ENCODE measurements around the gene YAP1.

Gene YAP1

GRCh38 chr11:102139081-102139498 lies 28.8 kb downstream of the YAP1 start:
- Mint-ChIP-seq H3K27ac (no peak overlapping the region), H3K4me1 (no peaks in the 10 kb centered on the region), H3K9me3 (no peaks in the 10 kb centered on the region), H3K27me3 (peaks cover 5% of the 10 kb centered on the region), H3K4me3 (no peak overlapping the region)
- no peak for ATAC-seq
- no peak for DNase-seq

DNA sequence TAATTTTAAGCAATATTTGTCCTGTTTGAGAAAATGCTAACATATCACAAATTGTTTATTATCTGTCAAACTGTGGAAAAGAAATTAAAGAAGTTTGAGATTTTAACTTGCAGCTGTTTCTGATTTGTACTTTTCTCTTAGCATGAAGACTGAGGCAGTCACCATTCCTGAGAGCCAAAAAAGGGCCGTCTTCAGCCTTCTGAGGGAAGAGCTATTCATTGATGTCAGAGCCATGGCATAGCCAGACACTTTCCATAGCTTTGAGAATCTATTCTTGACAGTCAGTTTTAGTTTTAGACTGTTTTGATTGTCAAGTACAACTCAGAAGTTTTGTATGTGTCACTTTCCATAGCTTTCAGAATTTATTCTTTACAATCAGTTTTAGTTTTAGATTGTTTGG lies 32.1 kb downstream of the YAP1 start:
- H3K4me3 Mint-ChIP-seq, result no peak overlapping the region
- H3K4me1 Mint-ChIP-seq, result no peaks in the 10 kb centered on the region
- no peaks in the 10 kb centered on the region for H3K9me3 Mint-ChIP-seq
- peaks cover 23% of the 10 kb centered on the region for H3K27me3 Mint-ChIP-seq
- no peak for DNase-seq
- ATAC-seq, result no peak
- no peak overlapping the region for H3K27ac Mint-ChIP-seq

- Mint-ChIP-seq H3K4me1 (no peaks in the 10 kb centered on the region), H3K27ac (no peak overlapping the region), H3K9me3 (no peaks in the 10 kb centered on the region), H3K27me3 (peaks cover 23% of the 10 kb centered on the region), H3K4me3 (no peak overlapping the region)
- no peak for ATAC-seq
- no peak for DNase-seq
These were observed 33.6 kb downstream of the YAP1 start for GRCh38 chr11:102143867-102144266.

DNA sequence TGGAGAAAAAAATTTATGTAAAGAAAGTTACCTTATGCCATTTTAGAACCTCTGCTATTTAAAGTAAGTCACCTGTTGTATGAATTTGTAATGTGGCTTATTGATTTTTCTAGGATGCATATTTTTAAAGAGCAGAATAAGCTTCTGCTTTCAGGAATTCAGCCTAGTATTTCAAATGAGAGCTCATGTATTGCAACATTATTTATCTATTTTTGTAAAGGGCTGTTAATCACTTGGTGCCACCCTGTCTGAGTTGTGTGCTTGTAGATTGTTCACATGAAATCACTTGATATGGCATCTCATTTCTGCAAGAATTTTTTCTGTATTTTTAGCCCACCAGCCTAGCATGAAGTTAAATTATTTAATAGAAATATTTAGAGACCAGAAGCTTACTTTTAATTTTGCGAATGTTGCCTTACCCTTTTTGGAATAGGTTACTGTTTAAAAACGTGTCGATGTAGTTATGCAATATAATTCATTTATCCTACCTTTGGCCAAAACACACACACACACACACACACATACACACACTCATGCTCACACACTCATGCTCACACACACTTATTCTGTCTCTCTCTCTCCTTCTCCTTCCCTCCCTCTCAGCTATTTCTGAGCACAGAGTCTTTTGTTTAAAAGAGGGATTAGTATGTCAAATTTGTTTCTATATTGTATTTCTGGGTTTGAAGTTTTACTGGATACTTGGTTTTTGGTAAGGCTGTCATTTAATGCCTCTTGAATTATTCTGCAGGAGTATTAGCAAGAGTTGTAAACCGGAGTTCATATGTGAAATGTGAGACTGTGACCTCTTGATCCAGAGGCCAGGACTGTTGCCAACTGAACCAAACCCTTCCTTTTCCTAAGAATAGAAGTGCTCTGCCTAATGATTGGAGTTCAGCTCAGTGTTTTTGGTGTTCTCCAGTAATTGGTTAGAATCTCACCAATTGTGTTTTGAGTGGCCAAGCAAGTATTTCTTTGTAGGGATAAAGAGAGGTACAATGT lies 34.4 kb downstream of the YAP1 start:
- peaks cover 23% of the 10 kb centered on the region for H3K27me3 Mint-ChIP-seq
- H3K4me3 Mint-ChIP-seq, result no peak overlapping the region
- no peaks in the 10 kb centered on the region for H3K9me3 Mint-ChIP-seq
- H3K27ac Mint-ChIP-seq, result no peak overlapping the region
- DNase-seq (no peak), ATAC-seq (no peak)
- H3K4me1 Mint-ChIP-seq, result no peaks in the 10 kb centered on the region

- no peaks in the 10 kb centered on the region for H3K4me1 Mint-ChIP-seq
- H3K9me3 Mint-ChIP-seq, result no peaks in the 10 kb centered on the region
- H3K27me3 Mint-ChIP-seq, result peaks cover 32% of the 10 kb centered on the region
- no peak overlapping the region for H3K4me3 Mint-ChIP-seq
- ATAC-seq (no peak), DNase-seq (no peak)
- no peak overlapping the region for H3K27ac Mint-ChIP-seq
These were observed 36.8 kb downstream of the YAP1 start for GRCh38 chr11:102147015-102147414.

DNA sequence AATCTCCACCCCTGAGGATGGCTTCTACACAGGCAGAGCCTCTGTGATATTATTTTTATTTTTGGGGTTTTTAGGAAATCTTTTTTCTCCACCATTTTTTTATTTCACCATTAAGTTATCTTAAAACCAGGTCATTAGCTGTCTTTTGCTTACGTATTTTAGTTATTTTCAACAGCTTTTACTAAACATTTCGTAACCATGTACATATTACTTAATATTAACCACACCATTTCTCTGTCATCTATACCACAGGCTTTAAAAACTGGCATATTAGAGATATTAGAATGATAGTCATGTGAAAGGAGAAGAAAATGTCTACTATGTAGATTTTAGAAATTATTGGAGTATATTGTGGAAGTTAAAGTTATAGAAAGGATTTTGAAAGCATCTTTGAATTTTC lies 37.4 kb downstream of the YAP1 start:
- Mint-ChIP-seq H3K27me3 (peaks cover 29% of the 10 kb centered on the region), H3K9me3 (no peaks in the 10 kb centered on the region), H3K27ac (no peak overlapping the region), H3K4me3 (no peak overlapping the region), H3K4me1 (no peaks in the 10 kb centered on the region)
- ATAC-seq, result no peak
- DNase-seq, result no peak

DNA sequence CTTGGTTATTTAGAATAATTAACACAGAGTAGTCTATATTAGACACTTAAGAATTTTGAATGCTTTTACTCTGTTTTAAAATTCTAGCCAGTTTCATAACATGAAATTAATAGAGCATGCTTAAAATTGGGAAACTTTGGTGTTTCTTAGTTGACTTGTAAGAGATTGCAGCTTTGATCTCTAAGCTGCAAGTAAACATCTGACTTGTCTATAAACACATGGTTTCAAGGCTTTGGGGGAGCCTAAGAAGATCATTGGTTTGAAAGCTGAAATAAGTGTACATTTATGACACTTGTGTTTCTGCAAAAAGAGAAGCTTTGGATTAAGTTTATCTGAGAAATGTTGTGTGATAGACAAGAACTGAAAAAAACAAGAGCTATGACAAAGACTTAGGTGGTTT lies 37.8 kb downstream of the YAP1 start:
- Mint-ChIP-seq H3K9me3 (no peaks in the 10 kb centered on the region), H3K27me3 (peaks cover 29% of the 10 kb centered on the region), H3K27ac (no peak overlapping the region), H3K4me1 (no peaks in the 10 kb centered on the region), H3K4me3 (no peak overlapping the region)
- DNase-seq (no peak), ATAC-seq (no peak)

DNA sequence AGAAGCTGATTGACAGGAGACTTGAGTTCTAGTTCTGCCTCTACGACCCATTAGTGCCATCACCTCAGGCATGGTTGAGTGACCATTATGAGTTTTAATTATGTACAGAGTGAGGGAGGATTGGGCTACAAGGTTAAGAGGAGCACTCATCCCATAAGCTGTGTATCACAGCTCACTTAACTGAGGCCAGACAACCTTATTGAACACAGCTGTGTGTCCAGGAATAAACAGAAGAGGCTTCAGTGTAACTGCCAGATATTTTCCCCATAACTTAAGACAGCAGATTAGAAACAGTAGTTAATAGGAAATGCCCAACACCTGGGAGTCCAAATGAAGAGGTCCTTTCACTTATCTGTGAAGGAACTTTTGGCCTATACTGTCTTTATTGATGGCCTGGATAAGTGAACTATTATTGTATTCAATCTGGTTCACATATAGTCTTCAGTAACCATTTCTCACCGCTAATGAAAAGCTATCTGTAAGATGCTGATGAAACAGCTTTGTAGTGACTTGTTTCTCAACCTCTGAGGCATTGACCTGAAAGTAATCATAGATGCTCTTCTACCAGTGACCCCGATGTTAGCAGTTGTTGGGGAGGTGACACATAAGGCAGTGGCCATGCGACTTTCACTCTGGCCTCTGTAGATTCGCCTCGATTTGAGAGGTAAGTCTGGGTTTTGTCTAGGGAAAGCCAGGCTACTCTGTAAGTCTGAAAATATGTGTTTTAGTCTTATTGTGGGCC lies 41.7 kb downstream of the YAP1 start:
- no peak overlapping the region for H3K27ac Mint-ChIP-seq
- DNase-seq (no peak), ATAC-seq (no peak)
- H3K27me3 Mint-ChIP-seq, result peaks cover 11% of the 10 kb centered on the region
- no peaks in the 10 kb centered on the region for H3K9me3 Mint-ChIP-seq
- H3K4me3 Mint-ChIP-seq, result no peak overlapping the region
- H3K4me1 Mint-ChIP-seq, result no peaks in the 10 kb centered on the region

DNA sequence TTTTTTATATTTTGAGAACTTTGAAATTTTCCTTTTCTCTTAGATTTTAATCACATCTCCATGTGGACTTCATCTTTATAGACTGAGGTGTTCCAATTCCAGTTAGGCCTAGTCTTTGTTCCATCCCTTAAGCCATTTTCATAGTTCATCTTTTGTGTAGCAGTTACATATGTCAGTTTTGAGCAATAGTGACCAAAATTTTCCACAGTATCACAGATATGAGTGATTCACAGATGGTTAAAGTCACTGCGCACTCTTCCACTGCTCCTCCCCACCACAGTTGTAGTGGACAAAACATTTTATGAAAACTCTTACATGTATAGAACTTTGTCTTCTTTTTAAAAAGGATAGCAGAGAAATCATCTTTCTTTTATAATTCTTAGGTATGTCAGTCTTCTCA lies 42.8 kb downstream of the YAP1 start:
- H3K9me3 Mint-ChIP-seq, result no peaks in the 10 kb centered on the region
- H3K4me3 Mint-ChIP-seq, result no peak overlapping the region
- H3K27ac Mint-ChIP-seq, result no peak overlapping the region
- DNase-seq, result no peak
- no peaks in the 10 kb centered on the region for H3K4me1 Mint-ChIP-seq
- no peak for ATAC-seq
- H3K27me3 Mint-ChIP-seq, result peaks cover 11% of the 10 kb centered on the region

DNA sequence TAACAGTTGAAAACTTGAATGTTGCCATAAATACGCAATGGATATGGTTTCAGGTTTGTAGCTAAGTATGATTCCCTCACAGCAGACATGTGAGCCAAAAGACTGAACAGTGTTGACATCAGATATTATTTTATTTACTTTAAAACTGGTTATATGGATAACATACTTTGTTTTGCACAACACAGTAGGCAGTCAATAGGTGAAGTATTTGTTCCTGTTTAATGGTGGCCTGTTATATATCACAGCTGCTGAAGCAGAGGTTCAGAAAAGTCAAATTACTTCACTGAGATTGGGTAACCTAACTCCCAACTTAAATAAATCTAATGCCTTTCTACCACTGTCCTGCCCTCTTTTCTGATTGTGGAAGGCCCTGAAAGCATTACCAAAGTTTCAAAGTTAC lies 44.6 kb downstream of the YAP1 start:
- ATAC-seq (no peak), DNase-seq (no peak)
- Mint-ChIP-seq H3K9me3 (no peaks in the 10 kb centered on the region), H3K4me1 (no peaks in the 10 kb centered on the region), H3K27me3 (peaks cover 11% of the 10 kb centered on the region), H3K27ac (no peak overlapping the region), H3K4me3 (no peak overlapping the region)

DNA sequence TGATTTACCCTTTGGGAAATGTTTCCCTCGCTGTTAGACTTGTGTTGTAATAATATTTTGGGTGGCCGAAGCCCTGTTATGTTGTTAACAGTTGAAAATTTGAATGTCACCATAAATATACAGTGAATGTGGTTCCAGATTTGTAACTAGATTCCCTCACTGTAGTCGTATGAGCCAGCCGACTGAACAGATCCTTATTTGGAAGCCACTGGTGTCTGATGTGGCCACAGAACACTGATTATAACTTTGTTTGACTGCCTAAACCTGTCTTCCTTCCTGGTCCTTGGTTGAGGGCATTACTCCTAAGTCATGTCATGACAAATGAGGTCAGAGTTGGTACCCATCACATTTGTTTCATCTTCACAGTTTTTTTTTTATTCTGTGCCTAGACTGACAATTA lies 45.4 kb downstream of the YAP1 start:
- H3K4me1 Mint-ChIP-seq, result no peaks in the 10 kb centered on the region
- H3K9me3 Mint-ChIP-seq, result no peaks in the 10 kb centered on the region
- DNase-seq, result no peak
- ATAC-seq, result no peak
- H3K4me3 Mint-ChIP-seq, result no peak overlapping the region
- peaks cover 11% of the 10 kb centered on the region for H3K27me3 Mint-ChIP-seq
- no peak overlapping the region for H3K27ac Mint-ChIP-seq

- DNase-seq, result no peak
These were observed 47.0 kb downstream of the YAP1 start for GRCh38 chr11:102157219-102157618.

GRCh38 chr11:102158164-102158735 lies 48.0 kb downstream of the YAP1 start:
- DNase-seq (no peak), ATAC-seq (no peak)
- H3K4me3 Mint-ChIP-seq, result no peak overlapping the region
- no peaks in the 10 kb centered on the region for H3K4me1 Mint-ChIP-seq
- no peak overlapping the region for H3K27ac Mint-ChIP-seq
- no peaks in the 10 kb centered on the region for H3K9me3 Mint-ChIP-seq
- H3K27me3 Mint-ChIP-seq, result no peaks in the 10 kb centered on the region

More at GRCh38 chr11:102157219-102157618, 47.0 kb downstream of the YAP1 start:
- Mint-ChIP-seq H3K27ac (no peak overlapping the region), H3K4me1 (no peaks in the 10 kb centered on the region), H3K27me3 (no peaks in the 10 kb centered on the region), H3K4me3 (no peak overlapping the region), H3K9me3 (no peaks in the 10 kb centered on the region)
- ATAC-seq, result no peak

DNA sequence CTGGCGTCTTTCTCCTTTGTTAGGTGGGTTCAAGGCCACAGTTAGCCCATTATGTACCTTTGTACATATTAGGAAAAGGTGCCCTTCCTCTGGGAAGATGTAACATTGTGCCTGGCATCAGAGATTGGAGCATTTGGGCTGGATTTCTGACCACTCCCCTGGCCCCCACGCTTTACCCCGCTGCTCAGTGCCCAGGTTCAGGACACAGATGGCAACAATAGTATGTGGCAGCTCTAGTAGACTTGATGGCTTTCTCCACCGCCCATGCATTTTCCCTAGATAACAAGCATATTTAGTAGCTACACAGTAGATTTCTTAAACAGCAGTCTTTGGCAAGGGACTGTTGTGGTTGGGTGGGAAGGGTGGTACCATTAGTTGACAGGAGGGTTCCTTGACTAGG lies 53.1 kb downstream of the YAP1 start:
- H3K27ac Mint-ChIP-seq, result no peak overlapping the region
- no peaks in the 10 kb centered on the region for H3K9me3 Mint-ChIP-seq
- ATAC-seq (no peak), DNase-seq (no peak)
- no peak overlapping the region for H3K4me3 Mint-ChIP-seq
- peaks cover 5% of the 10 kb centered on the region for H3K27me3 Mint-ChIP-seq
- H3K4me1 Mint-ChIP-seq, result no peaks in the 10 kb centered on the region

DNA sequence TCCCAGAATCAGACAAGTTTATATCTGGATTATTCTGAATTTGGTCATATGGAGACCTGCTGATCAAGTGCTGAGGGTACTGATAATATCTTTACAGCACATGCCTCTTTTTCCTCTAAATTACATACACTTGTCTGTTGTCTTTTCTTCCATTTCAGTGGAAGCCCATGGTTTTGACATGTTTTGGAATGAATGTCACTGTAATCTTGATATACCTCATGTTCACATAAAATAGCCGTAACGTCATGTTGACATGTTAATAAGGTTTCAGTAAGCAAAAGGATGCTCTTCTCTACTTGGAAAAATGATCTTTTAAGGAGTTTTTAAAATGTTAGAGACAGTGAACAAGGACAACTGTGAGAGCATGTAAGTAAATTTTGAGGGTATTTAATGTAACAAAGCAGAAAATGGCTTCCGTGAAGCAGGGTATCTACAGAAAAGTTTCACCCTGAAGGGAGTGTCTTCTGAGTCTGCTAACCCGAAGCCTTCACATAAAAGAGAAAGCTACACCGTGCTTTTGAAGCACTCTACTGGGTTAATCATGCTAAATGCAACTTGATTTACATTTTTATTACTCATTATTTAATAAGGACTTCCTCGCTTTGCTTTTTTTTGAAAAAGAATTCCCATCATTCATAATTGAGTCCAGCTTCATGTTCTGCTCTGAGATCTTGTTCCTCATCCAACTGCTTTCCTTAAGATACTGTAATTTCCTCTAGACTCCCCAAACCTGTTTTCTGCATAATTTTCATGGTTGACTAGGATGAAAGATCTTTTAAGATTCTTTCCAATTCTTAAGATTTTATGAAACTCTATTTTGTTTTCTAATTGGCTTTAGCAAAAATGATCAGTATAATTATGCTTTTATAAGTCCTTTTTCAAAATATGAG lies 56.2 kb downstream of the YAP1 start:
- no peaks in the 10 kb centered on the region for H3K9me3 Mint-ChIP-seq
- DNase-seq (no peak), ATAC-seq (no peak)
- H3K4me1 Mint-ChIP-seq, result no peaks in the 10 kb centered on the region
- peaks cover 5% of the 10 kb centered on the region for H3K27me3 Mint-ChIP-seq
- H3K27ac Mint-ChIP-seq, result no peak overlapping the region
- no peak overlapping the region for H3K4me3 Mint-ChIP-seq
